Heart left ventricle (tissue), 16 donors: ENCODE measurements around the gene ZSWIM4. TPM values are rescaled to one million over a fixed set of nuclear protein-coding genes. Genes with fewer than 3 reads are reported as not detected.

ENCODE experiments used
- ATAC-seq, 4 donors: fragments of 200-7000 bp; cut with Tn5 transposase; one replicate each; pipeline ENCODE4 v1.9.1; 2020 to 2022; ENCODE audit warnings: moderate library complexity in 4 of 4, mild to moderate bottlenecking in 3 of 4, moderate number of reproducible peaks in 1 of 4
- DNase-seq, 5 donors: peaks; one replicate each; pipeline ENCODE4 v3.0.0-alpha.2; 2020
- H3K27ac ChIP-seq, 12 donors: fragments of 200-600 bp; sonication (generic) in 4 of 12; one replicate each; pipeline versions ENCODE4 v1.5.0 to v1.8.0; 2016 to 2022; ENCODE audit warnings: mild to moderate bottlenecking in 2 of 12
- H3K27me3 ChIP-seq, 9 donors: fragments of 200-600 bp; sonication (generic) in 2 of 9; one replicate each; pipeline versions ENCODE4 v1.5.1 to v1.8.0; 2016 to 2022; ENCODE audit warnings: mild to moderate bottlenecking in 3 of 9
- H3K36me3 ChIP-seq, 9 donors: fragments of 200-600 bp; sonication (generic) in 2 of 9; one replicate each; pipeline versions ENCODE4 v1.5.0 to v1.8.0; 2018 to 2022; ENCODE audit warnings: mild to moderate bottlenecking in 2 of 9
- H3K4me1 ChIP-seq, 12 donors: fragments of 200-600 bp; sonication (generic) in 4 of 12; one replicate each; pipeline versions ENCODE4 v1.5.0 to v1.8.0; 2016 to 2022; ENCODE audit warnings: mild to moderate bottlenecking in 3 of 12
- H3K4me3 ChIP-seq, 12 donors: fragments of 200-600 bp; sonication (generic) in 4 of 12; one replicate each; pipeline versions ENCODE4 v1.5.0 to v1.8.0; 2017 to 2022; ENCODE audit warnings: mild to moderate bottlenecking in 9 of 12, moderate library complexity in 4 of 12
- H3K9me3 ChIP-seq, 12 donors: fragments of 200-600 bp; sonication (generic) in 4 of 12; one replicate each; pipeline versions ENCODE4 v1.5.0 to v1.8.0; 2016 to 2022; ENCODE audit warnings: mild to moderate bottlenecking in 1 of 12
- POLR2A ChIP-seq, 2 donors: fragments of 450-650 bp; IDR thresholded peaks; one replicate each; pipeline ENCODE4 v1.6.1; 2017; ENCODE audit warnings: antibody characterized with exemption in 2 of 2, mild to moderate bottlenecking in 2 of 2, moderate library complexity in 2 of 2
- WGBS, 4 donors: extraction: QIAGEN DNeasy Blood & Tissue Kit in 2 of 4; methylation state at CpG; one replicate each; pipeline versions ENCODE4 v1.1.5 to v1.1.7; 2013 to 2018; 5-methylcytosine and 5-hydroxymethylcytosine counted together
- intact Hi-C, 10 donors: fragments of 100-400 bp; cut with DNase I; formaldehyde crosslinking; loops; one replicate each; pipeline versions ENCODE4 v1.11.1 to v1.14.2; 2022
- polyA plus RNA-seq, 2 donors: library from polyadenylated mRNA; stranded (reverse); fragments of 200-250 nt; gene quantifications; one replicate each; pipeline ENCODE4 v1.2.3, GENCODE V29; 2013
- total RNA-seq, 9 donors: library from RNA; depleted of rRNA in 2 of 9; stranded (reverse); fragments of >200 nt in 2 of 9; fragmentation: NEBNext Ultra II Directional in 3 of 9; extraction: Animal tissue kit (Norgen Biotek cat#: 25700) in 3 of 9; gene quantifications; one replicate each; pipeline versions ENCODE4 v1.1.0 to v1.2.4, GENCODE V29; 2016 to 2023
- TF ChIP-seq, protein P1 (sequence below), 12 donors: fragments of 200-600 bp; sonication (generic) in 4 of 12; IDR thresholded peaks; one replicate each; pipeline versions ENCODE4 v1.5.0 to v1.8.0; 2018 to 2022; ENCODE audit warnings: antibody characterized with exemption in 12 of 12, mild to moderate bottlenecking in 5 of 12
- donor health status: ischemic (EF 13 %, LVEDD 7.1; RV severe dilation, severe dysfunction).
- donor health status: healthy with polysubstance abuse.
- donor health status: DM: no; HTN: yes; CAD: no.
- donor health status: DM: no; HTN: no; CAD: no.
- donor health status: ischemic (EF 25% LVEDD 6.9; RV normal size, moderate dysfunction).
- donor health status: ischemic (EF 25% LVEDD 5.7; RV mildly dilated, moderate dysfunction).
- donor health status: healthy.
- donor health status: DM: yes; HTN: yes; CAD: no.
- donor health status: ischemic (EF 35%, LVEDD 5.7; RV mildly dilated, moderate dysfunction).
- donor health status: nonischemic (EF 11% LVEDD 7.7; RV severe dilation, severe dysfunction).
- donor health status: DM: yes; HTN: yes; CAD: no.
- donor health status: PGD.
- donor health status: ischemic (EF 29% LVEDD 5.4; RV normal size, mild dysfunction).
- donor health status: nonischemic (EF 23%, LVEDD 6.1; RV moderate dilation, normal function).

ZSWIM4 gene
- total and polyA plus RNA-seq, 11 donors, result 1.3 to 10.9 (median 3.3) TPM

DNA sequence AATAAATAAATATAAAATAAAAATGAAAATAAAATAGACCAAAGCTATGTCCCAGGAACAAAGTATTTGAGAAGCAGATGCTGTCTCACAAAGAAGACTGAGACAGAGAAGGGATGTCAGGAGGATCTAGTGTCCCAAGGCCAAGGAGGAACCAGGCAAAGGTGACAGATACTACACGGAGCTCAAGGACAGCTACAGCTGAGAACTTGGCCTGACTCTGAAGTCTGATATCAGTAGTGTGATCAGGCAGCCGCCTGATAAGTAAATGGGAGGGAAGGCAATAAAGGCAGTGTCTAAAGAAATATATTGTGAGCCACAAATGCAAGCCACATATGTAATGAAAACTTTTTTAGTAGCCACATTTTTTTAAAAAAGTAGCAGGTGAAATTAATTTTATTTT lies 61.3 kb downstream of the ZSWIM4 start:
- Histone ChIP-seq H3K4me3 (no peak overlapping the region), H3K27ac (no peak overlapping the region), H3K27me3 (no peaks in the 10 kb centered on the region), H3K36me3 (no peaks in the 10 kb centered on the region), H3K9me3 (no peaks in the 10 kb centered on the region), H3K4me1 (peaks cover 0 to 16% (median 11%) of the 10 kb centered on the region in 12 donors)
- 50 to 63% (median 51%) methylated on average over 2 of the region's 2 CpGs for whole genome bisulfite sequencing, 4 donors
- ATAC-seq, result no peak
- TF ChIP-seq POLR2A (IDR thresholded peaks at IDR 0.05), result no peak
- TF ChIP-seq, protein P1, sequence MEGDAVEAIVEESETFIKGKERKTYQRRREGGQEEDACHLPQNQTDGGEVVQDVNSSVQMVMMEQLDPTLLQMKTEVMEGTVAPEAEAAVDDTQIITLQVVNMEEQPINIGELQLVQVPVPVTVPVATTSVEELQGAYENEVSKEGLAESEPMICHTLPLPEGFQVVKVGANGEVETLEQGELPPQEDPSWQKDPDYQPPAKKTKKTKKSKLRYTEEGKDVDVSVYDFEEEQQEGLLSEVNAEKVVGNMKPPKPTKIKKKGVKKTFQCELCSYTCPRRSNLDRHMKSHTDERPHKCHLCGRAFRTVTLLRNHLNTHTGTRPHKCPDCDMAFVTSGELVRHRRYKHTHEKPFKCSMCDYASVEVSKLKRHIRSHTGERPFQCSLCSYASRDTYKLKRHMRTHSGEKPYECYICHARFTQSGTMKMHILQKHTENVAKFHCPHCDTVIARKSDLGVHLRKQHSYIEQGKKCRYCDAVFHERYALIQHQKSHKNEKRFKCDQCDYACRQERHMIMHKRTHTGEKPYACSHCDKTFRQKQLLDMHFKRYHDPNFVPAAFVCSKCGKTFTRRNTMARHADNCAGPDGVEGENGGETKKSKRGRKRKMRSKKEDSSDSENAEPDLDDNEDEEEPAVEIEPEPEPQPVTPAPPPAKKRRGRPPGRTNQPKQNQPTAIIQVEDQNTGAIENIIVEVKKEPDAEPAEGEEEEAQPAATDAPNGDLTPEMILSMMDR (IDR thresholded peaks at IDR 0.05), result no peak
- intact Hi-C loops, result loop anchor here in 1 of 10 donors (2.0 kb wide), 1 partner anchor 64 kb away; no protein-coding TSS in a partner anchor
- DNase-seq, result no peak

DNA sequence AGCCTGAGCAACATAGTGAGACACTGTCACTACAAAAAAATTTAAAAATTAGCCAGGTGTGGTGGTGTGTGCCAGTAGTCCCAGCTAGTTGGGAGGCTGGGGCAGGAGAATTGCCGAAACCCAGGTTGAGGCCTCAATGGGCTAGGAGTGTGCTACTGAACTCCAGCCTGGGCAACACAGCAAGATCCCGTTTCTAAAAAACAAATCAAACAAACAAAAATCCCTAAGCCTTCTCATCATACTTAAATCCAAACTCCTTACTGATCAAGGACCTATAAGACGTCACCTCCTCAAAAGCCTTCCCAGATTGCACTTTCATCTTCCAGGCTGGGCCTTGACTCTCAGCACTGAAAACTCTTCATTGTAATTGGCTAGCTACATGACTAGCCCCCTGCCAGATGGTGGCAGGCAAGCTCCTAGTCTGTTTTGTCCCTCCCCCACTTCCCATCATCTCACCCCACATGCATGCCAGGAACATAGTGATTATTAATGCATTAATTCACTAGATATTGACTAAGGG lies 64.2 kb downstream of the ZSWIM4 start:
- H3K36me3 ChIP-seq, result no peaks in the 10 kb centered on the region
- H3K27me3 ChIP-seq, result peaks cover 0 to under 1% (median 0%) of the 10 kb centered on the region in 9 donors
- H3K27ac ChIP-seq, result no peak overlapping the region
- no peaks in the 10 kb centered on the region for H3K9me3 ChIP-seq
- DNase-seq, result no peak
- intact Hi-C loops, result no loop called here
- 97 to 99% (median 99%) methylated on average over 3 of the region's 3 CpGs for WGBS, 4 donors
- no peak overlapping the region for H3K4me3 ChIP-seq
- H3K4me1 ChIP-seq, result peaks cover 0 to 22% (median 13%) of the 10 kb centered on the region in 12 donors
- TF ChIP-seq POLR2A (IDR thresholded peaks at IDR 0.05), result no peak
- TF ChIP-seq, protein P1 (IDR thresholded peaks at IDR 0.05), result peak in 1 of 12 donors; percentile 15
- no peak for ATAC-seq

DNA sequence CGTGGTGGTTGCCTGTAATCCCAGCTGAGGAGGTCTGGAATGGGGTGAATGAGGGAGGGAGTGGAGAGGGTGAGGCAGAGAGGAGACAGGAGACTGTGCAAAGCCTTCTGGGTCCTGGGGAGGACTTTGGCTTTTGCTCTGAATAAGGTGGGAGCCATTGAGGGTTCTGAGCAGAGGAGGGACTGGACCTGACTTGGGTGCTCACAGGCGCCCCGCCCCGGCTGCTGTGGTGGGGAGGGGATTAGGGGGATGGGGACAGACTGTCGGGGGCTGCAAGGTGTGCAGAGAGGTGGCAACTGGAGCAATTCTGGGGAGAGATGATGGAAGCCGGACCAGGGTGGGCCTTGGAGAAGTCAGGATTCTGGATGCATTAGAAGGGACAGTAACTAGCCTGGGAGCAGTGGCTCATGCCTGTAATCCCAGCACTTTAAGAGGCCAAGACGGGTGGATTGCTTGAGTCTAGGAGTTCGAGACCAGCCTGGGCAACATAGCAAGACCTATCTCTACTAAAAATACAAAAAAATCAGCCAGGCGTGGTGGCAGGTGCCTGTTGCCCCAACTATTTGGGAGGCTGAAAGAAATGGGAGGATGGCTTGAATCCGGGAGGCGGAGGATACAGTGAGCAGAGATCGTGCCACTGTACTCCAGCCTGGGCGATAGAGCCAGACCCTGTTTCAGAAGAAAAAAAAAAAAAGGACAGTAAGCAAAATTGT lies 65.6 kb downstream of the ZSWIM4 start:
- intact Hi-C loops, result loop anchor here in 8 of 10 donors (1.0 to 10.0 kb wide), 9 partner anchors 10 to 586 kb away; partner anchors contain the start of gene ZSWIM4 (in 1 of the 8)
- H3K4me1 ChIP-seq, result peaks cover 0 to 28% (median 14%) of the 10 kb centered on the region in 12 donors
- no peak for TF ChIP-seq POLR2A (IDR thresholded peaks at IDR 0.05)
- TF ChIP-seq, protein P1 (IDR thresholded peaks at IDR 0.05), result no peak
- 74 to 86% (median 80%) methylated on average over 13 of the region's 13 CpGs for WGBS, 4 donors
- H3K36me3 ChIP-seq, result no peaks in the 10 kb centered on the region
- peak in 1 of 5 donors; percentile 27 for DNase-seq
- no peaks in the 10 kb centered on the region for H3K9me3 ChIP-seq
- no peak for ATAC-seq
- H3K27me3 ChIP-seq, result peaks cover 0 to 10% (median 0%) of the 10 kb centered on the region in 9 donors
- peak overlapping the region in 11 of 12 donors; percentile 83 to 97 (median 95) for H3K27ac ChIP-seq
- H3K4me3 ChIP-seq, result peak overlapping the region in 9 of 12 donors; percentile 42 to 64 (median 52)

DNA sequence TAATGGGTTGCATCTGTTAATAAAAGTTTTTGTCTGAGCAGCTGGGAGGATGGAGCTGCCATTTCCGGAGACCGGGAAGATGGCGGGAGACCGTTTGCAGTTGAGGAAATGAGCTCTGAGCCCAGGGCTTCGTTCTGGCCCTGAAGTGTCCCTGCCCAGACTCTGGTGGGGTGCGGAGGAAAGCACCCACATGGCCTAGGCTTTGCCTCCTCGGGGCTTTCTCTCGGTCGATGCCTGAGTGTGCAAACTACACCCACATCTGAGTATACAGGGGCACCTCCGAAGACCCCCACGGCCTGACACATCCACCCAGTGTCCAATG lies 66.1 kb downstream of the ZSWIM4 start:
- 23 to 49% (median 30%) methylated on average over 6 to 11 of the region's 11 CpGs for WGBS, 4 donors
- DNase-seq, result peak in 3 of 5 donors; percentile 47 to 55 (median 48)
- Histone ChIP-seq H3K9me3 (no peaks in the 10 kb centered on the region), H3K27ac (peak overlapping the region; percentile 81 to 97 (median 94)), H3K36me3 (no peaks in the 10 kb centered on the region), H3K4me3 (peak overlapping the region in 11 of 12 donors; percentile 7 to 64 (median 50)), H3K27me3 (peaks cover 0 to 14% (median 0%) of the 10 kb centered on the region in 9 donors), H3K4me1 (peaks cover 0 to 33% (median 19%) of the 10 kb centered on the region in 12 donors)
- ATAC-seq, result peak; percentile 4 to 25 (median 8)
- intact Hi-C loops, result loop anchor here in 8 of 10 donors (1.0 to 10.0 kb wide), 8 partner anchors 10 to 587 kb away; partner anchors contain the start of gene ZSWIM4 (in 1 of the 8)
- TF ChIP-seq, protein P1 (IDR thresholded peaks at IDR 0.05), result no peak
- TF ChIP-seq POLR2A (IDR thresholded peaks at IDR 0.05), result no peak
